ENCODE measurements around the gene L3HYPDH.

The L3HYPDH gene

DNA sequence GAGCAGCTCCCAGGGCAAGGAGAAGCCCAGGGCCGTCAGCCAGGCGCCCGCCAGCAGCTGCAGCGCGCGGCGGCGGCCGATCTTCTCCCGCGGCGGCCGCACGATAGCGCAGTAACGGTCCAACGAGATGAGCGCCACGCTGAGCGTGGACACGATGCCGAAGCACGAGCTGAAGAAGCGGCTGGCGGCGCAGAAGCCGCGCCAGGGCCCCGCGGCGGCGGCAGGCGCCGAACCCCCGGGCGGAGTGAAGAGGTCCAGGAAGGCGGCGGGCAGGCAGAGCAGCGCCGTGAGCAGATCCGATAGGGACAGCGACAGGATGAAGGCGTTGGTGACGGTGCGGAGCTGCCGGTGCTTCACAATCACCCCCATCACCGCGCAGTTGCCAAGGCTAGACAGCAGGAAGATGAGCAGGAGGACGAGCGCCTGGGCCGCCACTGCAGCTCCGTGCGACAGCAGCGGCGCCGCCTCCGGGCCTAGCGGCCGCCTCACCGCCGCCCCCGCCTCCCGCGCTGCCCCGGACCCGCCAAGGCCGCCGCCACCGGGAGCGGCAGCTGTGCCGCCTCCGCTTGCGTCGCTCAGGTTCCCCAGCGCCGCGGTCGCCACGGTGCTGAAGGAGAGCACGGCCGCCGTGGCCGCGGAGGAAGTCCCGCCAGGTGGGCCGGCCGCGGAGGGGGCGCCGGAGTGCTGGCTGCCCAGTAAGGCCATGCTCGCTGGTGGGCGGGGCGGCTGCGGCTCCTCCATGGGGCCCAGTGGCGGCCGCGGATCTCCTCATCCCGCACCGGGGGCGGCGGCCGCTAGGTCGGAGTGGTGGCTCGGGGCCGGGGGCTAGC is 19.5 kb downstream of the L3HYPDH start:
- peak overlapping the region; percentile 60 for H3K4me3 ChIP-seq (ENCODE audit: low read length)
- peak; percentile 45 for DNase-seq (ENCODE audit: low read depth)
- TF ChIP-seq, protein P1, sequence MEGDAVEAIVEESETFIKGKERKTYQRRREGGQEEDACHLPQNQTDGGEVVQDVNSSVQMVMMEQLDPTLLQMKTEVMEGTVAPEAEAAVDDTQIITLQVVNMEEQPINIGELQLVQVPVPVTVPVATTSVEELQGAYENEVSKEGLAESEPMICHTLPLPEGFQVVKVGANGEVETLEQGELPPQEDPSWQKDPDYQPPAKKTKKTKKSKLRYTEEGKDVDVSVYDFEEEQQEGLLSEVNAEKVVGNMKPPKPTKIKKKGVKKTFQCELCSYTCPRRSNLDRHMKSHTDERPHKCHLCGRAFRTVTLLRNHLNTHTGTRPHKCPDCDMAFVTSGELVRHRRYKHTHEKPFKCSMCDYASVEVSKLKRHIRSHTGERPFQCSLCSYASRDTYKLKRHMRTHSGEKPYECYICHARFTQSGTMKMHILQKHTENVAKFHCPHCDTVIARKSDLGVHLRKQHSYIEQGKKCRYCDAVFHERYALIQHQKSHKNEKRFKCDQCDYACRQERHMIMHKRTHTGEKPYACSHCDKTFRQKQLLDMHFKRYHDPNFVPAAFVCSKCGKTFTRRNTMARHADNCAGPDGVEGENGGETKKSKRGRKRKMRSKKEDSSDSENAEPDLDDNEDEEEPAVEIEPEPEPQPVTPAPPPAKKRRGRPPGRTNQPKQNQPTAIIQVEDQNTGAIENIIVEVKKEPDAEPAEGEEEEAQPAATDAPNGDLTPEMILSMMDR (conservative IDR thresholded peaks at IDR 0.05; ENCODE audit: low read length), result no peak

DNA sequence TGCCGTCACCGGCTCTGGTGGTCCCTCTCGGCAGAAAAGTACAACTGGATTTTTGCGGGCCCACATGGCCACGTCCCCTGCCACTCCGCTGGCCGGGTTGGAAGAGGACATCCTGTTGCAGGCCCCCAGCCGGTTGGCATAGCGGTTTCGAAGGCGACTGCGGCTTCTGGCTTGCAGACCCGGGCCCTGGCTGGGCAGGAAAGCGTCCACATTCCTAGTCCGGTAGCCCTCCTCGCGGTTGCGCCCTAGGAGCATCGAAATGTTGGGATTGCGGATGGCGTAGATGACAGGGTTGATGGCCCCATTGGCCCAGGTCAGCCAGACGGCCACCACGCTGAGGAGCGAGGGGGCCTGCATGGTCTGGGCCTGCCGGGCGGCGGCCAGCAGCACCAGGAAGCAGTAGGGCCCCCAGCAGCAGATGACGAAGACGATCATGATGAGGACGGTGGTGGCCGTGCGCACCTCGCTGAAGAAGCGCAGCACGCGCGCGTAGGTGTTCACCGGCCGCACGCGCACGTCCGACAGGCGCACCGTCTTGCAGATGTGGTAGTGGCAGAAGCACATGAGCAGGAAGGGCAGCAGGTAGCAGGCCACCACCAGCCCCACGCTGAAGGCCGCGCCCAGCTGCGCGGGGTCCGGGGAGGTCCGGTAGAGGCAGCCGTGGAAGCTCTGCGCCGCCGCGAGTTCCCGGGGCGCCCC is 20.3 kb downstream of the L3HYPDH start:
- DNase-seq (ENCODE audit: low read depth), result no peak
- peak overlapping the region; percentile 60 for H3K4me3 ChIP-seq (ENCODE audit: low read length)
- TF ChIP-seq, protein P1 (conservative IDR thresholded peaks at IDR 0.05; ENCODE audit: low read length), result no peak

DNA sequence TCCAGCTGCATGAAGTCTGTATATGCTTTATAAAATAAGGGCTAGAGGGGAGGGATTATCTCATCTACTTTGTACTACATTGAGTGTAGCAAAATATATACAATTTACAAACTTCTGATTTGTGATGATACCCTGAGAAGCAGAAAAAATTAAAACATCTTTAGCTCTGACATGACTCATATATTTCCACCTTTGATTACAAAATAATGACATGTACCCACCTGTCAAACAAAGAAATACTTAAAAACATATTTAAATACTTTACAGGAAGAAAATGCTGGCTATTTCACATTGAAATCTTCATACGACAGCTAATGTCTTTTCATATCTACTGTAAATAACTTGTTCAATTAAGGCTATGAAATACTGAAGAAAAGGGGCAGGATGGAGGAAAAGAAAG is 22.3 kb downstream of the L3HYPDH start:
- no peak for DNase-seq (ENCODE audit: low read depth)
- H3K4me3 ChIP-seq (ENCODE audit: low read length), result no peak overlapping the region
- TF ChIP-seq, protein P1 (conservative IDR thresholded peaks at IDR 0.05; ENCODE audit: low read length), result no peak

DNA sequence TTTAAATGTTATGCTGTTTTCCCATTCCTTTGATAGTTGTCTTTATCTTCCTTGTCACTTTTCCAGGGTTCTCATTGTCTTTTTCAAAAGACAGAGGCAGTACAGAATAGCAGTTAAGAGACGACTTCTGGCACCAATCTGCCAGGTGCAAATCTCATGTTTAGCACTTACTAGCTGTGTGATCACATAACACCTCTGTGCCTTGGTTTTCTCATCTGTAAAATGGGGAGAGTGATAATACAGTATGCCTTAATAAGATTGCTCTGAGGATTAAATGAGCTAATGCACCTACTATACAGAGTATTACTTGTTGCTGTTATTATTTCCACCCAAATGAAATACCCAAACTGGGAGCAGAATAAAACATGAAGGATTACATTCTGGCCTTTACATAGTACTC is 23.8 kb downstream of the L3HYPDH start:
- no peak overlapping the region for H3K4me3 ChIP-seq (ENCODE audit: low read length)
- TF ChIP-seq, protein P1 (conservative IDR thresholded peaks at IDR 0.05; ENCODE audit: low read length), result no peak
- DNase-seq (ENCODE audit: low read depth), result no peak

DNA sequence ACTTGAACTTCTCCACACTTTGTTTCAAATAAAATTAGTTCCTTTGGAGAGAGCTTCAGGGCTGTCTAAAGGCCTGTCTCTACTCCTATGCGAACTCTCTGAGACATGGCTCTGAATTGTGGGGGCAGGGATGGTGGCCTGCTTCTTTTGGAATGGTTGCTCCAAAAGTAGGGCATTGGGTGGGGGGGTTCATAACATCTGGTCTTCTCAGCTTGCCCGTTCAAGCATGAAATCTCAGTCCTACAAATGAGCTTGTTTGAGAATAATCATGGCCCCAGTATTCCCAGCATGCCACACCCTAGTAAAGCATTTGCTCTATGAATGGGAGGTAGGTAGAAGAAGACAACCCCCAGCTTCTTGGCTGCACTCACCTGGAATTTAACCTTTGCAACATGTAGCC is 25.7 kb downstream of the L3HYPDH start:
- no peak for DNase-seq (ENCODE audit: low read depth)
- TF ChIP-seq, protein P1 (conservative IDR thresholded peaks at IDR 0.05; ENCODE audit: low read length), result no peak
- no peak overlapping the region for H3K4me3 ChIP-seq (ENCODE audit: low read length)

DNA sequence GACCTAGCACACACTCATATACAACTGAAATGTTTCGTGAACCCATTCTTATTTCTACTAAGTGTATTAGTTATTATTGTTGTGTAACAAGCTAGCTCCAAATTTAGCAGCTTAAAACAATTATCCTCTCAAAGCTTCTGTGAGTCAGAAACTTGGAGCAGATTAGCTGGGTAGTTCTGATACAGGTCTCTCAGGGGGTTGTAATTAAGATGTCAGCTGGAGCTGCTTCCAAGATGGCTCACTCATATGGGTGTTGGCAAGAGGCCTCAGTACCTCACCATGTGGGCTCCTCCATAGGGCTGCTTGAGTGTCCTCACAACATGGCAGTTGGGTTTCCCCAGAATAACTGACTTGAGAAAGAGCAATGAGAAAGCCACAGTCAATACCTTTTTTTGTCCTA is 28.8 kb downstream of the L3HYPDH start:
- peak; percentile 94 for DNase-seq (ENCODE audit: low read depth)
- H3K4me3 ChIP-seq (ENCODE audit: low read length), result no peak overlapping the region
- TF ChIP-seq, protein P1 (conservative IDR thresholded peaks at IDR 0.05; ENCODE audit: low read length), result no peak

DNA sequence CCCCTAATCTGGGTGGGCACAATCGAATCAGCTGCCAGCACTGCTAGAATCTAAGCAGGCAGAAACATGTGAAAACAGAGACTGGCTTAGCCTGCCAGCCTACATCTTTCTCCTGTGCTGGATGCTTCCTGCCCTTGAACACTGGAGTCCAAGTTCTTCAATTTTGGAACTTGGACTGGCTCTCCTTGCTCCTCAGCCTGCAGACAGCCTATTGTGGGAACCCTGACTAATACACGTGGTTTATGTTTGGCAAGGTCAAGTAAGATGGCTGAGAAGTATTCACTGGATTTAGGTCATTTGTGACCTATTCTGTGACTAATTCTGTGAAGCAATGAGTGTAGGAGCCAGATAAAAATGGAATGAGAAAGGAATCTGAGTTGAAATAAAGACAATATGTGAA is 30.1 kb downstream of the L3HYPDH start:
- peak; percentile 98 for DNase-seq (ENCODE audit: low read depth)
- TF ChIP-seq, protein P1 (conservative IDR thresholded peaks at IDR 0.05; ENCODE audit: low read length), result no peak
- H3K4me3 ChIP-seq (ENCODE audit: low read length), result no peak overlapping the region

All from AG10803 (cell line).